Panc1 (cell line): Measurements from ENCODE around the gene KLF17. TPM values are rescaled to one million over a fixed set of nuclear protein-coding genes. Genes with fewer than 3 reads are reported as not detected.
A peak's percentile ranks its signal among the peaks of the same experiment; 100 is the strongest.

Source experiments
- ATAC-seq: fragments of 200-7000 bp; cut with Tn5 transposase; 2 replicates; pipeline ENCODE4 v1.9.1; 2020; ENCODE audit warnings: mild to moderate bottlenecking, moderate library complexity
- BruUV-seq: library from RNA; stranded (reverse); fragments of 400-500 nt; replicated peaks from 2 replicates; lab custom pipeline; 2021; lab: Mats Ljungman, UMichigan
- CTCF ChIA-PET: fragments of 300-600 bp; sonication (Branson Sonifier 250); formaldehyde crosslinking; loops from one replicate; lab custom pipeline; 2022; ENCODE audit warnings: antibody characterized with exemption; lab: Charles Lee
- POLR2A ChIA-PET: fragments of 300-600 bp; sonication (Branson Sonifier 250); formaldehyde crosslinking; loops from one replicate; lab custom pipeline; 2022; ENCODE audit warnings: antibody characterized with exemption; lab: Charles Lee
- DNase-seq: peaks from one replicate; pipeline ENCODE4 v3.0.0-alpha.2; 2010; ENCODE audit warnings: low read depth, low spot score
- H3K27ac ChIP-seq: 2 replicates; pipeline ENCODE4 v1.5.1; 2011; ENCODE audit warnings: mild to moderate bottlenecking, low read length, inconsistent platforms
- H3K27me3 ChIP-seq: fragments of 200-500 bp; sonication (Bioruptor generic); 2 replicates; pipeline ENCODE4 v1.6.0; 2014; ENCODE audit warnings: low read length, inconsistent platforms; ENCODE audit not compliant: control insufficient read depth, insufficient read depth
- H3K36me3 ChIP-seq: fragments of 200-500 bp; sonication (Bioruptor generic); 2 replicates; pipeline ENCODE4 v1.5.1; 2014; ENCODE audit warnings: inconsistent platforms, mild to moderate bottlenecking, low read length, moderate library complexity; ENCODE audit not compliant: control insufficient read depth, insufficient read depth
- H3K4me1 ChIP-seq: 2 replicates; pipeline ENCODE4 v1.5.1; 2011; ENCODE audit warnings: inconsistent platforms, mild to moderate bottlenecking, low read length, moderate library complexity; ENCODE audit not compliant: control insufficient read depth, insufficient read depth
- H3K4me3 ChIP-seq, 2 experiments: 2 replicates each; pipeline ENCODE4 v1.5.1; 2011 to 2012; ENCODE audit warnings: low read depth in 2 of 2, low read length in 2 of 2, mild to moderate bottlenecking in 2 of 2, inconsistent platforms in 1 of 2, moderate library complexity in 1 of 2
- H3K9me3 ChIP-seq: fragments of 200-500 bp; sonication (Bioruptor generic); 2 replicates; pipeline ENCODE4 v1.5.1; 2014; ENCODE audit warnings: low read depth, mild to moderate bottlenecking, inconsistent platforms, low read length, moderate library complexity; ENCODE audit not compliant: control insufficient read depth, insufficient read depth
- POLR2AphosphoS5 ChIP-seq: IDR thresholded peaks from 2 replicates; pipeline ENCODE4 v1.6.1; 2012; ENCODE audit warnings: mild to moderate bottlenecking, low read depth, low read length, moderate library complexity
- SIN3A ChIP-seq: IDR thresholded peaks from 2 replicates; pipeline ENCODE4 v1.6.1; 2012; ENCODE audit warnings: low read depth, mild to moderate bottlenecking, low read length, moderate library complexity, borderline replicate concordance; ENCODE audit not compliant: insufficient read depth
- TCF7L2 ChIP-seq: IDR thresholded peaks from 2 replicates; pipeline ENCODE4 v1.6.1; 2011; ENCODE audit warnings: mild to moderate bottlenecking, low read depth, low read length, inconsistent platforms
- in situ Hi-C: cut with HindIII; loops from 2 replicates; pipeline ENCODE4 v1.10.0; 2016; ENCODE audit warnings: low sequenced_read_pairs, low pct_unique_long_range_greater_than_20kb
- intact Hi-C: fragments of 100-400 bp; cut with micrococcal nuclease; formaldehyde crosslinking; loops from one replicate; pipeline ENCODE4 v1.10.0; 2022; ENCODE audit not compliant: unreplicated experiment
- total RNA-seq: library from RNA; stranded (reverse); gene quantifications from one replicate; pipeline ENCODE4 v1.2.1, GENCODE V29; 2021; ENCODE audit not compliant: unreplicated experiment
- TF ChIP-seq, protein P1 (sequence below), 2 experiments: IDR thresholded peaks; 2 replicates each; pipeline ENCODE4 v1.6.1; 2011 to 2012; ENCODE audit warnings: low read depth in 2 of 2, control low read depth in 1 of 2, low read length in 1 of 2, mild to moderate bottlenecking in 1 of 2, moderate library complexity in 1 of 2; ENCODE audit not compliant: insufficient read depth in 1 of 2
- TF ChIP-seq, protein P2 (sequence below): fragments of 450-650 bp; IDR thresholded peaks from 2 replicates; pipeline ENCODE4 v1.5.1; 2017; ENCODE audit warnings: mild to moderate bottlenecking

The KLF17 gene
- total RNA-seq, 1 experiment from 2014 or later = not detected

DNA sequence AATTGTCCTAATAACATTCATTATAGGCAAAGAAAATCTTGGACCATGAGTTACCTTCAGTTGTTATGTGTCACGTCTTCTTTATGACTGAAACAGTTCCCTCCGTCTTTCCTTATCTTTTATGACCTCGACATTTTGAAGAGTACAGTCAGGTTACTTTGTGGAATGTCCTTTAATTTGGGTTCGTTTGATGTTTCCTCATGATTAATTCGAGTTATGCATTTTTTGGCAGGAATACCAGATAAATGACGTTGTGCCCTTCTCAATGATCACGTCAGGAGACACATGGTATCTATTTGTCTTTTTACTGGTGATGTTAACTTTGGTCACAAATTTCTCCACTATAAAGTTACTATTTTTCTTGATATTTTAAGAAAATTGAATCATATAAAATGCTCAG, 17.3 kb upstream of the KLF17 start:
- POLR2A ChIA-PET = no interaction called here
- intact Hi-C loops (no loop called here), in situ Hi-C loops (loop anchor here (5.0 kb wide), 1 partner anchor 51 kb away; no protein-coding TSS in a partner anchor)
- no TSS peak for BruUV-seq
- Histone ChIP-seq H3K36me3 (no peaks in the 10 kb centered on the region), H3K27ac (no peak overlapping the region), H3K9me3 (no peaks in the 10 kb centered on the region), H3K27me3 (no peaks in the 10 kb centered on the region), H3K4me3 (no peak overlapping the region), H3K4me1 (no peaks in the 10 kb centered on the region)
- CTCF ChIA-PET = no interaction called here
- TF ChIP-seq, protein P1, sequence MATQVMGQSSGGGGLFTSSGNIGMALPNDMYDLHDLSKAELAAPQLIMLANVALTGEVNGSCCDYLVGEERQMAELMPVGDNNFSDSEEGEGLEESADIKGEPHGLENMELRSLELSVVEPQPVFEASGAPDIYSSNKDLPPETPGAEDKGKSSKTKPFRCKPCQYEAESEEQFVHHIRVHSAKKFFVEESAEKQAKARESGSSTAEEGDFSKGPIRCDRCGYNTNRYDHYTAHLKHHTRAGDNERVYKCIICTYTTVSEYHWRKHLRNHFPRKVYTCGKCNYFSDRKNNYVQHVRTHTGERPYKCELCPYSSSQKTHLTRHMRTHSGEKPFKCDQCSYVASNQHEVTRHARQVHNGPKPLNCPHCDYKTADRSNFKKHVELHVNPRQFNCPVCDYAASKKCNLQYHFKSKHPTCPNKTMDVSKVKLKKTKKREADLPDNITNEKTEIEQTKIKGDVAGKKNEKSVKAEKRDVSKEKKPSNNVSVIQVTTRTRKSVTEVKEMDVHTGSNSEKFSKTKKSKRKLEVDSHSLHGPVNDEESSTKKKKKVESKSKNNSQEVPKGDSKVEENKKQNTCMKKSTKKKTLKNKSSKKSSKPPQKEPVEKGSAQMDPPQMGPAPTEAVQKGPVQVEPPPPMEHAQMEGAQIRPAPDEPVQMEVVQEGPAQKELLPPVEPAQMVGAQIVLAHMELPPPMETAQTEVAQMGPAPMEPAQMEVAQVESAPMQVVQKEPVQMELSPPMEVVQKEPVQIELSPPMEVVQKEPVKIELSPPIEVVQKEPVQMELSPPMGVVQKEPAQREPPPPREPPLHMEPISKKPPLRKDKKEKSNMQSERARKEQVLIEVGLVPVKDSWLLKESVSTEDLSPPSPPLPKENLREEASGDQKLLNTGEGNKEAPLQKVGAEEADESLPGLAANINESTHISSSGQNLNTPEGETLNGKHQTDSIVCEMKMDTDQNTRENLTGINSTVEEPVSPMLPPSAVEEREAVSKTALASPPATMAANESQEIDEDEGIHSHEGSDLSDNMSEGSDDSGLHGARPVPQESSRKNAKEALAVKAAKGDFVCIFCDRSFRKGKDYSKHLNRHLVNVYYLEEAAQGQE (IDR thresholded peaks at IDR 0.05; ENCODE audit: insufficient read depth in 1 of 2, low read depth in 2 of 2, low read length in 1 of 2) = no peak
- TF ChIP-seq POLR2AphosphoS5 (no peak), SIN3A (no peak), TCF7L2 (no peak)
- TF ChIP-seq, protein P2, sequence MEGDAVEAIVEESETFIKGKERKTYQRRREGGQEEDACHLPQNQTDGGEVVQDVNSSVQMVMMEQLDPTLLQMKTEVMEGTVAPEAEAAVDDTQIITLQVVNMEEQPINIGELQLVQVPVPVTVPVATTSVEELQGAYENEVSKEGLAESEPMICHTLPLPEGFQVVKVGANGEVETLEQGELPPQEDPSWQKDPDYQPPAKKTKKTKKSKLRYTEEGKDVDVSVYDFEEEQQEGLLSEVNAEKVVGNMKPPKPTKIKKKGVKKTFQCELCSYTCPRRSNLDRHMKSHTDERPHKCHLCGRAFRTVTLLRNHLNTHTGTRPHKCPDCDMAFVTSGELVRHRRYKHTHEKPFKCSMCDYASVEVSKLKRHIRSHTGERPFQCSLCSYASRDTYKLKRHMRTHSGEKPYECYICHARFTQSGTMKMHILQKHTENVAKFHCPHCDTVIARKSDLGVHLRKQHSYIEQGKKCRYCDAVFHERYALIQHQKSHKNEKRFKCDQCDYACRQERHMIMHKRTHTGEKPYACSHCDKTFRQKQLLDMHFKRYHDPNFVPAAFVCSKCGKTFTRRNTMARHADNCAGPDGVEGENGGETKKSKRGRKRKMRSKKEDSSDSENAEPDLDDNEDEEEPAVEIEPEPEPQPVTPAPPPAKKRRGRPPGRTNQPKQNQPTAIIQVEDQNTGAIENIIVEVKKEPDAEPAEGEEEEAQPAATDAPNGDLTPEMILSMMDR = no peak
- DNase-seq = no peak
- ATAC-seq = no peak

DNA sequence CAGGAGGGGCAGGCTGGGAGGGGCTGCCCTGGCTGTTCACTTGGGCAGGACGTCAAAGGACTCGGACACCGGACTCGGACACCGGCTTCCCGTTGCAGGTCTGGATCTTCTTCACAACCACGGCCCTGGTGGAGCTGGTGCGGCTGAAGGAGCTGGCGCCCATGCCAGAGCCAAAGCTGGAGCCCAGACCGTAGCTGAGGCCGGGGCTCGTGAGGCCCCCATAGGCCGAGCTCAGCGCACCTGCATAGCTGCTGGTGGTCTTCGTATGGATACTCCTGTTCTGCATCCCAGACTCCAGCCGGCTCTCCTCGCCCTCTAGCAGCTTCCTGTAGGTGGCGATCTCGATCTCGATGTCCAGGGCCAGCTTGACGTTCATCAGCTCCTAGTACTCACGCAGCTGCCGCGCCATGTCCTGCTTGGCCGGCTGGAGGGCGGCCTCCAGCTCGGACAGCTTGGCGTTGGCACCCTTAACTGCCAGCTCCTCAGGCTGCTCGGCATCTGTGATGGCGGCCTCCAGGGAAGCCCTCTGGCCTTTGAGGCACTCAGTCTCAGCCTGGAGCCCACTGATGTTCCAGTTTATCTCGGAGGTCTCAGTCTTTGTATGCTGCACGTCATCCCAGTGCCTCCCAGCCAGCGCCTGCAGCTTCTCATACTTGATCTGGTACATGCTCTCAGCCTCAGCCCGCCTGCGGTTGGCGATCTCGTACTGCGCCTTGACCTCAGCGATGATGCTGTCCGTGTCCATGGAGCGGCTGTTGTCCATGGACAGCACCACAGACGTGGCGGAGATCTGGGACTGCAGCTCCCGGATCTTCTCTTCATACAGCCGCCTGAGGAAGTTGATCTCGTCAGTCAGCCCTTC, 15.1 kb upstream of the KLF17 start:
- Histone ChIP-seq H3K27ac (no peak overlapping the region), H3K4me1 (no peaks in the 10 kb centered on the region), H3K27me3 (no peaks in the 10 kb centered on the region), H3K4me3 (no peak overlapping the region), H3K36me3 (no peaks in the 10 kb centered on the region), H3K9me3 (no peaks in the 10 kb centered on the region)
- POLR2A ChIA-PET = no interaction called here
- TF ChIP-seq, protein P2 = peak; percentile 61
- no peak for TF ChIP-seq TCF7L2
- intact Hi-C loops (no loop called here), in situ Hi-C loops (loop anchor here (5.0 kb wide), 1 partner anchor 49 kb away; no protein-coding TSS in a partner anchor)
- CTCF ChIA-PET = interaction anchor here (0.5 kb wide), 1 partner anchor 104 kb away, joined by 3 read pairs; no protein-coding TSS in a partner anchor
- DNase-seq (no peak), ATAC-seq (no peak)
- no TSS peak for BruUV-seq
